ENCODE measurements around the gene GOLGA8S. TPM values are rescaled to one million over a fixed set of nuclear protein-coding genes. Genes with fewer than 3 reads are reported as not detected.
"Not testable (repeated sequence)": the region's sequence is repeated elsewhere in the genome, so short reads cannot be mapped to it uniquely, and the experiment has no call there.

The GOLGA8S gene
- total and polyA plus RNA-seq, 2 donors (not counting 1 experiment from before 2014, with no cell fraction given) = 0.04 TPM; not detected in 1

- H2AFZ ChIP-seq (ENCODE audit: insufficient read depth, low read depth, low read length, poor library complexity, severe bottlenecking); H3K9me3 Mint-ChIP-seq (ENCODE audit: insufficient read depth); H3K4me3 ChIP-seq (ENCODE audit: control extremely low read depth in 1 of 5, extremely low read depth in 1 of 5, insufficient read depth in 1 of 5, low read depth in 2 of 5, low read length in 4 of 5); DNase-seq; H3K27me3 ChIP-seq (replicated peaks in 1 of 4; ENCODE audit: control extremely low read depth in 1 of 4, control insufficient read depth in 3 of 4, insufficient read depth in 4 of 4, low read length in 3 of 4); H3K27ac ChIP-seq (ENCODE audit: low read length in 2 of 2); H3K4me1 ChIP-seq (ENCODE audit: control insufficient read depth in 2 of 2, insufficient read depth in 2 of 2, low read length in 2 of 2); H3K4me1 Mint-ChIP-seq; H3K36me3 ChIP-seq (replicated peaks in 1 of 2; ENCODE audit: control extremely low read depth in 1 of 2, control insufficient read depth in 1 of 2, extremely low read depth in 1 of 2, insufficient read depth in 2 of 2, low read length in 1 of 2); H3K27ac Mint-ChIP-seq; H3K4me2 ChIP-seq (replicated peaks; ENCODE audit: low read depth, low read length, poor library complexity, severe bottlenecking); H3K9me3 ChIP-seq (ENCODE audit: control extremely low read depth in 1 of 3, control insufficient read depth in 2 of 3, insufficient read depth in 1 of 3, low read length in 2 of 3); POLR2A ChIA-PET; H4K20me1 ChIP-seq (ENCODE audit: control insufficient read depth, insufficient read depth, low read length, poor library complexity, severe bottlenecking); intact Hi-C loops (cut with micrococcal nuclease); H3K27me3 Mint-ChIP-seq; H3K79me2 ChIP-seq (ENCODE audit: control insufficient read depth, insufficient read depth, low read length); H3K9ac ChIP-seq (ENCODE audit: low read length); H3K4me3 Mint-ChIP-seq; ATAC-seq (ENCODE audit: low read depth); CTCF ChIA-PET: not testable (repeated sequence)
- WGBS (ENCODE audit: insufficient coverage) = 94% methylated on average over 13 of the region's 13 CpGs
These were observed 24.4 kb downstream of the GOLGA8S start for GRCh38 chr15:23378946-23379345.

GRCh38 chr15:23380700-23381099 lies 26.2 kb downstream of the GOLGA8S start:
- H3K4me3 Mint-ChIP-seq, CTCF ChIA-PET, POLR2A ChIA-PET: not testable (repeated sequence)

GRCh38 chr15:23381192-23381591 lies 26.6 kb downstream of the GOLGA8S start:
- DNase-seq; H3K36me3 ChIP-seq (replicated peaks in 1 of 2; ENCODE audit: control extremely low read depth in 1 of 2, control insufficient read depth in 1 of 2, extremely low read depth in 1 of 2, insufficient read depth in 2 of 2, low read length in 1 of 2); ATAC-seq (ENCODE audit: low read depth); H3K27me3 Mint-ChIP-seq; H3K27me3 ChIP-seq (replicated peaks in 1 of 4; ENCODE audit: control extremely low read depth in 1 of 4, control insufficient read depth in 3 of 4, insufficient read depth in 4 of 4, low read length in 3 of 4); intact Hi-C loops (cut with micrococcal nuclease); H3K27ac Mint-ChIP-seq; H3K4me1 ChIP-seq (ENCODE audit: control insufficient read depth in 2 of 2, insufficient read depth in 2 of 2, low read length in 2 of 2); H3K4me1 Mint-ChIP-seq; H3K4me3 Mint-ChIP-seq; CTCF ChIA-PET; H3K4me2 ChIP-seq (replicated peaks; ENCODE audit: low read depth, low read length, poor library complexity, severe bottlenecking); H4K20me1 ChIP-seq (ENCODE audit: control insufficient read depth, insufficient read depth, low read length, poor library complexity, severe bottlenecking); H3K9ac ChIP-seq (ENCODE audit: low read length); POLR2A ChIA-PET; H3K9me3 ChIP-seq (ENCODE audit: control extremely low read depth in 1 of 3, control insufficient read depth in 2 of 3, insufficient read depth in 1 of 3, low read length in 2 of 3); H2AFZ ChIP-seq (ENCODE audit: insufficient read depth, low read depth, low read length, poor library complexity, severe bottlenecking); H3K4me3 ChIP-seq (ENCODE audit: control extremely low read depth in 1 of 5, extremely low read depth in 1 of 5, insufficient read depth in 1 of 5, low read depth in 2 of 5, low read length in 4 of 5); H3K27ac ChIP-seq (ENCODE audit: low read length in 2 of 2); H3K9me3 Mint-ChIP-seq (ENCODE audit: insufficient read depth); H3K79me2 ChIP-seq (ENCODE audit: control insufficient read depth, insufficient read depth, low read length): not testable (repeated sequence)
- WGBS (ENCODE audit: insufficient coverage) = 76% methylated on average over 7 of the region's 7 CpGs

More at GRCh38 chr15:23380700-23381099, 26.2 kb downstream of the GOLGA8S start:
- H3K27me3 ChIP-seq (replicated peaks in 1 of 4; ENCODE audit: control extremely low read depth in 1 of 4, control insufficient read depth in 3 of 4, insufficient read depth in 4 of 4, low read length in 3 of 4); H3K4me2 ChIP-seq (replicated peaks; ENCODE audit: low read depth, low read length, poor library complexity, severe bottlenecking); intact Hi-C loops (cut with micrococcal nuclease); H3K27ac Mint-ChIP-seq; H3K4me1 Mint-ChIP-seq; H3K36me3 ChIP-seq (replicated peaks in 1 of 2; ENCODE audit: control extremely low read depth in 1 of 2, control insufficient read depth in 1 of 2, extremely low read depth in 1 of 2, insufficient read depth in 2 of 2, low read length in 1 of 2); DNase-seq; H3K4me3 ChIP-seq (ENCODE audit: control extremely low read depth in 1 of 5, extremely low read depth in 1 of 5, insufficient read depth in 1 of 5, low read depth in 2 of 5, low read length in 4 of 5); H2AFZ ChIP-seq (ENCODE audit: insufficient read depth, low read depth, low read length, poor library complexity, severe bottlenecking); H3K9me3 Mint-ChIP-seq (ENCODE audit: insufficient read depth); H3K9me3 ChIP-seq (ENCODE audit: control extremely low read depth in 1 of 3, control insufficient read depth in 2 of 3, insufficient read depth in 1 of 3, low read length in 2 of 3); ATAC-seq (ENCODE audit: low read depth); H3K27me3 Mint-ChIP-seq; H3K9ac ChIP-seq (ENCODE audit: low read length); H3K4me1 ChIP-seq (ENCODE audit: control insufficient read depth in 2 of 2, insufficient read depth in 2 of 2, low read length in 2 of 2); H4K20me1 ChIP-seq (ENCODE audit: control insufficient read depth, insufficient read depth, low read length, poor library complexity, severe bottlenecking); H3K27ac ChIP-seq (ENCODE audit: low read length in 2 of 2); H3K79me2 ChIP-seq (ENCODE audit: control insufficient read depth, insufficient read depth, low read length): not testable (repeated sequence)
- 94% methylated on average over 2 of the region's 4 CpGs for WGBS (ENCODE audit: insufficient coverage)

Measured in B cell (primary cell).